ENCODE results near the gene GPR42.

DNA sequence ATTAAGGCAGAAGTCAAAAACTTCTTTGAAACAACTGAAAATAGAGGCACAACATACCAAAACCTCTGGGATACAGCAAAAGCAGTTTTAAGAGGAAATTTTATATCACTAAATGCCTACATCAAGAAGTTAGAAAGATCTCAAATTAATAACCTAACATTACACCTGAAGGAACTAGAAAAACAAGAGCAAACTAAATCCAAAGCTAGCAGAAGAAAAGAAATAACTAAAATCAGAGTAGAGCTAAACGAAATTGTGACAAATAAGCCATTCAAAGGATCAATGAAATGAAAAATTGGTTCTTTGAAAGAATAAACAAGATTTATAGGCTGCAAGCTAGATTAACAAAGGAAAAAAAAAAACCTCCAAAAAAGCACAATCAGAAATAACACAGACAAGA is 2.5 kb upstream of the GPR42 start:
- TF ChIP-seq EZH2phosphoT487 (IDR thresholded peaks at IDR 0.05; ENCODE audit: borderline replicate concordance): no peak
- TF ChIP-seq CTCF (conservative IDR thresholded peaks at IDR 0.05; ENCODE audit: low read length): no peak

All from Loucy (cell line).